Neural progenitor cell (in vitro differentiated cells): ENCODE measurements around the gene STX19.

ENCODE experiments used
- EZH2 ChIP-seq: fragments of 200-600 bp; sonication (generic); IDR thresholded peaks from 2 replicates; pipeline ENCODE4 v1.6.1; 2017; ENCODE audit warnings: antibody characterized with exemption, mild to moderate bottlenecking, moderate library complexity
- EZH2phosphoT487 ChIP-seq: fragments of 200-600 bp; sonication (generic); IDR thresholded peaks from 2 replicates; pipeline ENCODE4 v1.6.1; 2017; ENCODE audit warnings: antibody characterized with exemption
- TF ChIP-seq, protein P1 (sequence below): fragments of 200-600 bp; sonication (generic); IDR thresholded peaks from 2 replicates; pipeline ENCODE4 v1.5.1; 2017; ENCODE audit warnings: antibody characterized with exemption, mild to moderate bottlenecking

DNA sequence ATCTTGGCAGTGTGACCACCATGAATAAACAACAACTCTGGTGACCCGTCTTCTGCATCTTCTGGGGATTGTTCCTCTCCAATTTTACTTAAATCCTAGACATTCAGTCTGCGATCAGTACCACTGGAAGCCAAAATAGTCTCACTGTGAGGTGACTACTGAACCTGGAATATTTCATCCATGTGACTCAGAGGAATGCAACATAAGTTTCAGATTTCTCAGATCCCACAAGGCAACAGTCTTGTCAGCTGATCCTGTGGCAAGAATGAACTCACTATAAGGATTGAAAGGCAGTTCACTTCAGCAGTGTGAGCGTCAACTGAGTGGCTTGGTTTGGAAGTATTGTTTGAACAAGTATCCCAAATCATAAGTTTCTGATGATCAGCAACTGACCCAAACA, 47.7 kb upstream of the STX19 start:
- TF ChIP-seq, protein P1, sequence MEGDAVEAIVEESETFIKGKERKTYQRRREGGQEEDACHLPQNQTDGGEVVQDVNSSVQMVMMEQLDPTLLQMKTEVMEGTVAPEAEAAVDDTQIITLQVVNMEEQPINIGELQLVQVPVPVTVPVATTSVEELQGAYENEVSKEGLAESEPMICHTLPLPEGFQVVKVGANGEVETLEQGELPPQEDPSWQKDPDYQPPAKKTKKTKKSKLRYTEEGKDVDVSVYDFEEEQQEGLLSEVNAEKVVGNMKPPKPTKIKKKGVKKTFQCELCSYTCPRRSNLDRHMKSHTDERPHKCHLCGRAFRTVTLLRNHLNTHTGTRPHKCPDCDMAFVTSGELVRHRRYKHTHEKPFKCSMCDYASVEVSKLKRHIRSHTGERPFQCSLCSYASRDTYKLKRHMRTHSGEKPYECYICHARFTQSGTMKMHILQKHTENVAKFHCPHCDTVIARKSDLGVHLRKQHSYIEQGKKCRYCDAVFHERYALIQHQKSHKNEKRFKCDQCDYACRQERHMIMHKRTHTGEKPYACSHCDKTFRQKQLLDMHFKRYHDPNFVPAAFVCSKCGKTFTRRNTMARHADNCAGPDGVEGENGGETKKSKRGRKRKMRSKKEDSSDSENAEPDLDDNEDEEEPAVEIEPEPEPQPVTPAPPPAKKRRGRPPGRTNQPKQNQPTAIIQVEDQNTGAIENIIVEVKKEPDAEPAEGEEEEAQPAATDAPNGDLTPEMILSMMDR, result no peak
- TF ChIP-seq EZH2 (no peak), EZH2phosphoT487 (no peak)
